IMR-90 (cell line): ENCODE data around the gene VPS35. TPM values are rescaled to one million over a fixed set of nuclear protein-coding genes. Genes with fewer than 3 reads are reported as not detected.
"Not testable (repeated sequence)": the region's sequence is repeated elsewhere in the genome, so short reads cannot be mapped to it uniquely, and the experiment has no call there.

ENCODE experiments used
- ATAC-seq: fragments of 200-7000 bp; cut with Tn5 transposase; 2 replicates; pipeline ENCODE4 v1.9.1; 2020; ENCODE audit warnings: low read depth, mild to moderate bottlenecking, moderate library complexity
- BruUV-seq: library from RNA; stranded (reverse); fragments of 400-500 nt; replicated peaks from 2 replicates; lab custom pipeline; 2021; lab: Mats Ljungman, UMichigan
- CTCF ChIA-PET: fragments of 300-600 bp; formaldehyde crosslinking; extraction: SDS; loops from one replicate; lab custom pipeline; 2021; ENCODE audit warnings: antibody characterized with exemption; lab: Yijun Ruan, JAX
- POLR2A ChIA-PET: fragments of 300-600 bp; sonication (Branson Sonifier 250); formaldehyde crosslinking; loops from one replicate; lab custom pipeline; 2022; ENCODE audit warnings: antibody characterized with exemption; ENCODE audit not compliant: unreplicated experiment; lab: Charles Lee
- DNase-seq: peaks from one replicate; pipeline ENCODE4 v3.0.0; 2013
- H2AFZ ChIP-seq: replicated peaks from 2 replicates; pipeline ENCODE3; 2013; ENCODE audit warnings: low read length, mild to moderate bottlenecking; ENCODE audit not compliant: poor library complexity
- H2AK5ac ChIP-seq: 2 replicates; pipeline ENCODE4 v1.6.1; 2013; ENCODE audit warnings: low read depth, low read length, inconsistent platforms
- H2AK9ac ChIP-seq: replicated peaks from 2 replicates; pipeline ENCODE3; 2013; ENCODE audit warnings: mild to moderate bottlenecking, low read depth, low read length, moderate library complexity; ENCODE audit not compliant: poor library complexity
- H2BK120ac ChIP-seq: 2 replicates; pipeline ENCODE4 v1.6.1; 2013; ENCODE audit warnings: low read depth, low read length, inconsistent platforms
- H2BK15ac ChIP-seq: 3 replicates; pipeline ENCODE4 v1.6.1; 2013; ENCODE audit warnings: low read depth, low read length, inconsistent platforms
- H2BK20ac ChIP-seq: 2 replicates; pipeline ENCODE4 v1.6.1; 2013; ENCODE audit warnings: low read depth, mild to moderate bottlenecking, inconsistent platforms, low read length, moderate library complexity
- H2BK5ac ChIP-seq: 2 replicates; pipeline ENCODE4 v1.6.1; 2013; ENCODE audit warnings: mild to moderate bottlenecking, low read depth, low read length, inconsistent platforms; ENCODE audit not compliant: poor library complexity, severe bottlenecking
- H3K14ac ChIP-seq: replicated peaks from 2 replicates; pipeline ENCODE4 v1.6.1; 2013; ENCODE audit warnings: low read depth, low read length, inconsistent platforms
- H3K18ac ChIP-seq: 2 replicates; pipeline ENCODE4 v1.6.1; 2013; ENCODE audit warnings: low read depth, low read length, control low read depth
- H3K23ac ChIP-seq: 2 replicates; pipeline ENCODE4 v1.6.1; 2013; ENCODE audit warnings: low read depth, low read length, inconsistent platforms
- H3K27ac ChIP-seq: 2 replicates; pipeline ENCODE4 v1.5.1; 2013; ENCODE audit warnings: mild to moderate bottlenecking, control low read depth, low read length; ENCODE audit not compliant: insufficient read depth
- H3K27me3 ChIP-seq: 2 replicates; pipeline ENCODE4 v1.6.1; 2013; ENCODE audit warnings: low read length; ENCODE audit not compliant: control insufficient read depth, insufficient read depth
- H3K36me3 ChIP-seq: 2 replicates; pipeline ENCODE4 v1.6.1; 2013; ENCODE audit warnings: low read length, mixed read lengths; ENCODE audit not compliant: control insufficient read depth, insufficient read depth
- H3K4ac ChIP-seq: 2 replicates; pipeline ENCODE4 v1.6.1; 2013; ENCODE audit warnings: low read depth, low read length, inconsistent platforms
- H3K4me1 ChIP-seq: 2 replicates; pipeline ENCODE4 v1.6.1; 2013; ENCODE audit warnings: low read length, mixed read lengths; ENCODE audit not compliant: control insufficient read depth, insufficient read depth
- H3K4me2 ChIP-seq: 2 replicates; pipeline ENCODE4 v1.6.1; 2013; ENCODE audit warnings: low read depth, mild to moderate bottlenecking, control low read depth, low read length, moderate library complexity
- H3K4me3 ChIP-seq: 2 replicates; pipeline ENCODE4 v1.5.1; 2013; ENCODE audit warnings: low read depth, mild to moderate bottlenecking, control low read depth, low read length, moderate library complexity; ENCODE audit not compliant: insufficient read depth
- H3K56ac ChIP-seq: 2 replicates; pipeline ENCODE4 v1.6.1; 2013; ENCODE audit warnings: low read length, inconsistent platforms; ENCODE audit not compliant: insufficient read depth; ENCODE audit errors: extremely low read depth
- H3K79me1 ChIP-seq, 2 experiments: 2 replicates each; pipeline ENCODE4 v1.6.1; 2013; ENCODE audit warnings: low read length in 2 of 2, inconsistent platforms in 1 of 2, low read depth in 1 of 2
- H3K9ac ChIP-seq: 2 replicates; pipeline ENCODE4 v1.6.1; 2013; ENCODE audit warnings: low read depth, low read length, control low read depth
- H3K9me1 ChIP-seq: 2 replicates; pipeline ENCODE4 v1.6.1; 2013; ENCODE audit warnings: low read length, inconsistent platforms; ENCODE audit not compliant: insufficient read depth
- H3K9me3 ChIP-seq: 2 replicates; pipeline ENCODE4 v1.6.1; 2013; ENCODE audit warnings: low read length; ENCODE audit not compliant: control insufficient read depth, insufficient read depth
- H4K20me1 ChIP-seq: 2 replicates; pipeline ENCODE4 v1.6.1; 2013; ENCODE audit warnings: low read length, inconsistent platforms; ENCODE audit not compliant: insufficient read depth
- H4K5ac ChIP-seq: 2 replicates; pipeline ENCODE4 v1.6.1; 2013; ENCODE audit warnings: mild to moderate bottlenecking, low read depth, low read length, control low read depth
- H4K8ac ChIP-seq, 2 experiments: 2 replicates each; pipeline ENCODE4 v1.6.1; 2013; ENCODE audit warnings: low read depth in 2 of 2, low read length in 2 of 2, control low read depth in 1 of 2, inconsistent platforms in 1 of 2
- H4K91ac ChIP-seq: 2 replicates; pipeline ENCODE4 v1.6.1; 2013; ENCODE audit warnings: low read depth, low read length, inconsistent platforms; ENCODE audit not compliant: insufficient read depth
- WGBS, 2 experiments: methylation state at CpG; one replicate each; pipeline versions ENCODE4 v1.1.5 to v1.1.7; 2013; ENCODE audit warnings: missing lambda C conversion rate in 2 of 2; ENCODE audit not compliant: insufficient read length in 1 of 2; ENCODE audit errors: extremely low coverage in 2 of 2; 5-methylcytosine and 5-hydroxymethylcytosine counted together
- dilution Hi-C: fragments of 300-500 bp; cut with HindIII; formaldehyde crosslinking; loops from one replicate; pipeline ENCODE4 v1.14.3; 2018; ENCODE audit warnings: low sequenced_read_pairs; ENCODE audit not compliant: unreplicated experiment
- in situ Hi-C: fragments of 300-500 bp; cut with MboI; formaldehyde crosslinking; loops from 3 replicates; pipeline ENCODE4 v1.14.3; 2019; ENCODE audit warnings: low sequenced_read_pairs, inconsistent platforms, mixed read lengths
- intact Hi-C: fragments of 100-400 bp; cut with micrococcal nuclease; formaldehyde crosslinking; loops from 2 replicates; pipeline ENCODE4 v1.10.0; 2022
- polyA plus RNA-seq, 3 experiments: library from polyadenylated mRNA; depleted of rRNA; stranded (reverse); fragments of >200 nt; gene quantifications; 2 replicates each; pipeline ENCODE4 v1.2.3, GENCODE V29; 2012; ENCODE audit warnings: low replicate concordance in 1 of 3
- total RNA-seq: library from RNA; depleted of rRNA; stranded (reverse); fragments of >200 nt; gene quantifications from 2 replicates; pipeline ENCODE4 v1.2.3, GENCODE V29; 2012

Gene VPS35
- total and polyA plus RNA-seq, 2 of the 4 experiments (the other 2 are of a cell fraction) = 42.3 to 89.4 TPM

GRCh38 chr16:46681867-46682266 lies 7.1 kb downstream of the VPS35 start:
- DNase-seq, H2AK9ac ChIP-seq, H2AFZ ChIP-seq, H2AK5ac ChIP-seq, H3K27ac ChIP-seq, H4K8ac ChIP-seq, H3K27me3 ChIP-seq, H3K9me1 ChIP-seq, H4K91ac ChIP-seq, H3K9me3 ChIP-seq, CTCF ChIA-PET, H3K18ac ChIP-seq, H2BK5ac ChIP-seq, H2BK20ac ChIP-seq, POLR2A ChIA-PET, H3K4me3 ChIP-seq, H3K9ac ChIP-seq, in situ Hi-C loops, H2BK15ac ChIP-seq, H2BK120ac ChIP-seq, ATAC-seq, H3K4ac ChIP-seq, BruUV-seq, H3K4me2 ChIP-seq, H3K4me1 ChIP-seq, H3K23ac ChIP-seq, intact Hi-C loops, H4K5ac ChIP-seq, dilution Hi-C loops, H3K14ac ChIP-seq, H3K56ac ChIP-seq: not testable (repeated sequence)
- Histone ChIP-seq H3K36me3 (peaks cover 17% of the 10 kb centered on the region), H3K79me1 (peaks cover 0 to 32% of the 10 kb centered on the region in 2 experiments; a peak in 3 of 4 replicates), H4K20me1 (peaks cover 24% of the 10 kb centered on the region; the same call in 1 of the 2 replicates)
- WGBS, 2 experiments = no CpG with 5 or more reads among the region's 2 CpGs

GRCh38 chr16:46677943-46678342 lies 11.0 kb downstream of the VPS35 start:
- H2BK120ac ChIP-seq, DNase-seq, H3K27me3 ChIP-seq, H2AK5ac ChIP-seq, H2BK20ac ChIP-seq, H3K9me1 ChIP-seq, H3K4me1 ChIP-seq, dilution Hi-C loops, H3K23ac ChIP-seq, H3K4ac ChIP-seq, H3K18ac ChIP-seq, H3K9me3 ChIP-seq, H2BK15ac ChIP-seq, H2AFZ ChIP-seq, H2AK9ac ChIP-seq, H3K9ac ChIP-seq, H3K56ac ChIP-seq, POLR2A ChIA-PET, H3K27ac ChIP-seq, BruUV-seq, H3K4me3 ChIP-seq, H4K20me1 ChIP-seq, ATAC-seq, H4K5ac ChIP-seq, H3K14ac ChIP-seq, H2BK5ac ChIP-seq, H3K4me2 ChIP-seq, H4K8ac ChIP-seq, intact Hi-C loops, H4K91ac ChIP-seq: not testable (repeated sequence)
- peaks cover 0 to 19% of the 10 kb centered on the region in 2 experiments; a peak in 3 of 4 replicates for H3K79me1 ChIP-seq
- WGBS, 2 experiments = no CpG with 5 or more reads among the region's 1 CpG
- CTCF ChIA-PET = interaction anchor here (0.6 to 1.3 kb wide), 2 partner anchors 13 to 60 kb away, joined by 3 to 4 read pairs; no protein-coding TSS in a partner anchor
- in situ Hi-C loops = loop anchor here (10.0 kb wide), 1 partner anchor 247 kb away; no protein-coding TSS in a partner anchor
- peaks cover 22% of the 10 kb centered on the region for H3K36me3 ChIP-seq
